ENCODE results near the gene FLNC.

DNA sequence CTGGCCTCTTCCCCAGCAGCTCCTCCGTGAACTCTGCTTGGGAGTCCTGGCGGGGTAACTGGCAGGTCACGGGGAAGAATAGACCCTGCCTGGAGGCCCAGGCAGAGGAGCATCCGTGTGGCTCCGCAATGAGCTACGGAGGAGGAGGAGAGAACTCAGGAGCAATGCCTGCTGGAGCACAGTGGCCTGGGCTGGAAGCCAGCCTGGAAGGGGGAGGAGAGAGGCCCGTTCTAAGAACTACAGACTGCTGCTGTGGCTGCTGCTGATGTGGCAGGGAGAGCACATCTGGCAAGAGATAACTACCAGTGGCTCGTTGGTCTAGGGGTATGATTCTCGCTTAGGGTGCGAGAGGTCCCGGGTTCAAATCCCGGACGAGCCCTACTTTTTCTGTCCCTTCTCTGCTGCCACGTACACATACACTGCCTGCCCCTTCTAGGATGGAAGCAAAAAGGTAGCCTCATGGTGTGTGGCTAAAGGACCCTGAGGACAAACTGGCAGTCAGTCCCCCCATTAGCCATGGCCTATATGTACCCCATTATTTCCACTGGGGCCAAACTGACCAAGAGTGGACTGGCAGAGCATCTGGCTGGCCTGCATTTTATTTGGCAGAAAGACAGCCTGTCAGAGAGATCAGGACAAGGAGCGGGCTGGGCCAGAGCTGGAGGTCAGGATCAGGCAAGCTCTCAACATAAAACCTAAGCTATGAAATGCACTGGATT, 46.9 kb upstream of the FLNC start:
- TF ChIP-seq, protein P1, sequence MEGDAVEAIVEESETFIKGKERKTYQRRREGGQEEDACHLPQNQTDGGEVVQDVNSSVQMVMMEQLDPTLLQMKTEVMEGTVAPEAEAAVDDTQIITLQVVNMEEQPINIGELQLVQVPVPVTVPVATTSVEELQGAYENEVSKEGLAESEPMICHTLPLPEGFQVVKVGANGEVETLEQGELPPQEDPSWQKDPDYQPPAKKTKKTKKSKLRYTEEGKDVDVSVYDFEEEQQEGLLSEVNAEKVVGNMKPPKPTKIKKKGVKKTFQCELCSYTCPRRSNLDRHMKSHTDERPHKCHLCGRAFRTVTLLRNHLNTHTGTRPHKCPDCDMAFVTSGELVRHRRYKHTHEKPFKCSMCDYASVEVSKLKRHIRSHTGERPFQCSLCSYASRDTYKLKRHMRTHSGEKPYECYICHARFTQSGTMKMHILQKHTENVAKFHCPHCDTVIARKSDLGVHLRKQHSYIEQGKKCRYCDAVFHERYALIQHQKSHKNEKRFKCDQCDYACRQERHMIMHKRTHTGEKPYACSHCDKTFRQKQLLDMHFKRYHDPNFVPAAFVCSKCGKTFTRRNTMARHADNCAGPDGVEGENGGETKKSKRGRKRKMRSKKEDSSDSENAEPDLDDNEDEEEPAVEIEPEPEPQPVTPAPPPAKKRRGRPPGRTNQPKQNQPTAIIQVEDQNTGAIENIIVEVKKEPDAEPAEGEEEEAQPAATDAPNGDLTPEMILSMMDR (IDR thresholded peaks at IDR 0.05; ENCODE audit: poor library complexity): no peak
- TF ChIP-seq EZH2 (IDR thresholded peaks at IDR 0.05; ENCODE audit: borderline replicate concordance) (no peak), EZH2phosphoT487 (IDR thresholded peaks at IDR 0.05; ENCODE audit: low read depth, severe bottlenecking, unreplicated experiment) (no peak)

Measured in hepatocyte (in vitro differentiated cells).